Effector memory CD4-positive, alpha-beta T cell (primary cell): ENCODE measurements around the gene SCYGR3.
"Not testable (repeated sequence)": the region's sequence is repeated elsewhere in the genome, so short reads cannot be mapped to it uniquely, and the experiment has no call there.

Experiments
- DNase-seq, 3 donors: peaks; one replicate each; pipeline ENCODE4 v3.0.0-alpha.2; 2020
- H3K27ac ChIP-seq: 2 replicates; pipeline ENCODE4 v1.7.0; 2013; ENCODE audit warnings: mild to moderate bottlenecking, low read length, moderate library complexity; ENCODE audit not compliant: insufficient read depth, poor library complexity, severe bottlenecking
- H3K27me3 ChIP-seq: replicated peaks from 2 replicates; pipeline ENCODE4 v1.7.0; 2013; ENCODE audit warnings: mild to moderate bottlenecking, low read length; ENCODE audit not compliant: insufficient read depth, control insufficient read depth, poor library complexity, severe bottlenecking
- H3K36me3 ChIP-seq: 2 replicates; pipeline ENCODE4 v1.7.0; 2013; ENCODE audit warnings: mild to moderate bottlenecking, low read length, moderate library complexity; ENCODE audit not compliant: control insufficient read depth, insufficient read depth
- H3K4me1 ChIP-seq: 2 replicates; pipeline ENCODE4 v1.7.0; 2013; ENCODE audit warnings: low read length, mild to moderate bottlenecking; ENCODE audit not compliant: control insufficient read depth, insufficient read depth, poor library complexity, severe bottlenecking
- H3K4me3 ChIP-seq: 2 replicates; pipeline ENCODE4 v1.7.0; 2013; ENCODE audit warnings: low read length, low read depth, mild to moderate bottlenecking; ENCODE audit not compliant: insufficient read depth, poor library complexity, severe bottlenecking
- H3K9me3 ChIP-seq: 2 replicates; pipeline ENCODE4 v1.7.0; 2013; ENCODE audit warnings: mild to moderate bottlenecking, low read length, moderate library complexity; ENCODE audit not compliant: control insufficient read depth

The SCYGR3 gene

GRCh38 chr2:227615181-227615580 is 541 bp upstream of the SCYGR3 start:
- H3K36me3 ChIP-seq = no peaks in the 10 kb centered on the region
- H3K4me1 ChIP-seq = no peaks in the 10 kb centered on the region
- no peak overlapping the region for H3K27ac ChIP-seq
- H3K27me3 ChIP-seq = no peaks in the 10 kb centered on the region
- no peak overlapping the region for H3K4me3 ChIP-seq
- no peak for DNase-seq
- no peaks in the 10 kb centered on the region for H3K9me3 ChIP-seq

GRCh38 chr2:227614246-227614645 is 394 bp downstream of the SCYGR3 start:
- DNase-seq = no peak
- Histone ChIP-seq H3K4me1 (no peaks in the 10 kb centered on the region), H3K27ac (no peak overlapping the region), H3K4me3 (no peak overlapping the region), H3K9me3 (no peaks in the 10 kb centered on the region), H3K36me3 (no peaks in the 10 kb centered on the region), H3K27me3 (no peaks in the 10 kb centered on the region)

DNA sequence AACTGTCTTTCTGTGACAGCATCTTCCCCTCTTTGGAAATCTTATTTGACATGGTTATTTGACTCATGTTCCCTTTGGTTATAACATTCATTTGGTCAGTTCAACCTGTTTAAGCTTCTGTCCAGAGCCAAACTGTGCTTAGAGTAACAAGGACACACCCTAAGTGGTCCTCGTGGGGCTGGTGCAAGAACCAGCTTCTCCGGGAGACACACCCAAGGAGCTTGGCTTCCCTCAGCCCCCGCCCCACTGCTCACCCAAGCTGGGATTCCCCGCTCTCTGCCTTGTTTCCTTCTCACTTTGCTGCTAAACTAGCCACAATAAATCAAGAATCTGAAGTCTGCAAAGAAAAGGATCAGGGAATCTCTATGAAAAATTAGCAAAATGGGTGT is 1.4 kb downstream of the SCYGR3 start:
- Histone ChIP-seq H3K27ac (no peak overlapping the region), H3K4me1 (no peaks in the 10 kb centered on the region), H3K9me3 (no peaks in the 10 kb centered on the region), H3K4me3 (no peak overlapping the region), H3K36me3 (no peaks in the 10 kb centered on the region), H3K27me3 (no peaks in the 10 kb centered on the region)
- no peak for DNase-seq

- Histone ChIP-seq H3K27me3 (no peaks in the 10 kb centered on the region), H3K27ac (no peak overlapping the region), H3K4me3 (no peak overlapping the region), H3K4me1 (no peaks in the 10 kb centered on the region), H3K36me3 (no peaks in the 10 kb centered on the region), H3K9me3 (no peaks in the 10 kb centered on the region)
- no peak for DNase-seq
Measured at GRCh38 chr2:227612546-227613271, 1.9 kb downstream of the SCYGR3 start.

DNA sequence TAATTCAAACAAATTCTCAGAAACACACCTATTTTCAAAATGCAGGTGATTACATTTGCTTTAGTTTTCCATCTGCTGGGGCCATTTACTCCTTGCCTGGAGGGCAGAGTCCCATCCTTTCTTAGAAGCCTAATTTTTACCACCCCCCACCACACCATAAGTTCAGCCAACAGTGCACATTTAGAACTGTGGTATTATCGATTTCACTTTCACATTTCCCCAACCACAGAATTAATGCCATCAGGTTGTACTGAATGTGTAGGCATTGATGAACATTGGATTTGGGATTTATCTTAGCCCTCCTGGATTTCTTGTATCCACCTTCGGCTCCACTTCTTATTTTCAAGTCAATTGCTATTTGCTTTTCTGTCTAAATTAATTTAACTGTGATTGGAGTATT is 4.5 kb downstream of the SCYGR3 start:
- Histone ChIP-seq H3K4me1 (no peaks in the 10 kb centered on the region), H3K27ac (no peak overlapping the region), H3K9me3 (no peaks in the 10 kb centered on the region), H3K4me3 (no peak overlapping the region), H3K36me3 (no peaks in the 10 kb centered on the region), H3K27me3 (no peaks in the 10 kb centered on the region)
- no peak for DNase-seq

GRCh38 chr2:227608561-227609338 is 5.9 kb downstream of the SCYGR3 start:
- Histone ChIP-seq H3K4me1 (no peaks in the 10 kb centered on the region), H3K9me3 (no peaks in the 10 kb centered on the region), H3K27me3 (no peaks in the 10 kb centered on the region), H3K27ac (no peak overlapping the region), H3K4me3 (no peak overlapping the region), H3K36me3 (no peaks in the 10 kb centered on the region)
- DNase-seq = no peak

- no peaks in the 10 kb centered on the region for H3K27me3 ChIP-seq
- no peak overlapping the region for H3K4me3 ChIP-seq
- no peaks in the 10 kb centered on the region for H3K4me1 ChIP-seq
- no peak for DNase-seq
- H3K27ac ChIP-seq = no peak overlapping the region
- no peaks in the 10 kb centered on the region for H3K36me3 ChIP-seq
- no peaks in the 10 kb centered on the region for H3K9me3 ChIP-seq
Measured at GRCh38 chr2:227607941-227608340, 6.7 kb downstream of the SCYGR3 start.

- Histone ChIP-seq H3K36me3 (no peaks in the 10 kb centered on the region), H3K9me3 (no peaks in the 10 kb centered on the region), H3K27ac (no peak overlapping the region), H3K27me3 (no peaks in the 10 kb centered on the region), H3K4me1 (no peaks in the 10 kb centered on the region), H3K4me3 (no peak overlapping the region)
- no peak for DNase-seq
Measured at GRCh38 chr2:227606476-227606875, 8.2 kb downstream of the SCYGR3 start.

DNA sequence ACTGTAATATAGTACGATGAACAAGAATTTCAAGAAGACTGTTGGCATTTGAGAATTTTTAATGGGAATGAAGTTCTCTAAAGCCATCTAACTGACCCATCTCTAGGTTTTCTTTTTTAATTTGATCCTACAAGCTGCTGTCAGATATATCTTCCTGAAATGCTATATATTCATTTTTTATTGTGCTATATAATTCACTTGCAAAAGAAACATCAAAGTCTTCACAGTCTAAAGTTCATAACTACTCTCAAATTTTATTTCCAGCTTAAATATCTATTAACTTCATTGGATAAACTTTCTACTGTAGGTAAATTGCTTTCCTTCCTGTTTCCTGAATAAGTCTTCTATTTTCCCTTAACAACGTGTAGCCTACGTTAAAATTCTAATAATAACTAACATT is 12.3 kb downstream of the SCYGR3 start:
- Histone ChIP-seq H3K4me1 (no peaks in the 10 kb centered on the region), H3K27me3 (no peaks in the 10 kb centered on the region), H3K4me3 (no peak overlapping the region), H3K9me3 (no peaks in the 10 kb centered on the region), H3K36me3 (no peaks in the 10 kb centered on the region), H3K27ac (no peak overlapping the region)
- no peak for DNase-seq

DNA sequence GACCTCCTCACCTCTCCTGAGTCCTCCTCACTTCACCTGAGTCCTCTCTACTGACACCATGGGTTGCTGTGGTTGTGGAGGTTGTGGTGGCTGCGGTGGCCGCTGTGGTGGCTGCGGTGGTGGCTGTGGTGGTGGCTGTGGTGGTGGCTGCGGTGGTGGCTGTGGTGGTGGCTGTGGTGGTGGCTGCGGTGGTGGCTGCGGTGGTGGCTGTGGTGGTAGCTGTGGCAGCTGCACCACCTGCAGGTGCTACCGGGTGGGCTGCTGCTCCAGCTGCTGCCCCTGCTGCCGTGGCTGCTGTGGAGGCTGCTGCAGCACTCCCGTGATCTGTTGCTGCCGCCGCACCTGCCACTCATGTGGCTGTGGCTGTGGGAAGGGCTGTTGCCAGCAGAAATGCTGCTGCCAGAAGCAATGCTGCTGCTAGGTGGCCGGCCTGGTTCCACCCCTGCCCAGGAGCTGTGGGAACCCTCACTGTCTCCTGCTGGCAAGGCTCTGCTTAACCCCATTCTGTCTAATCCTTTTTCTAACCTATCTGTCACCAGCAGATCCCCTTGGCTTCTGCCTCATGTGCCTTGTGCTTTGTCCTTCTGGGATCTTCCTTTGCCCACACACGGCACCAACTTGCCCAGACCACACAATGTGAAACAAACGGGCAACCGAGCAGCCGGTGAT is 15.7 kb downstream of the SCYGR3 start, which contains the start of gene SCYGR2:
SCYGR2 (plus strand) TSS at position 59 of the 669 bp plus-strand sequence; CDS start at position 59, 0 bp downstream.
- not testable (repeated sequence) for H3K36me3 ChIP-seq, H3K9me3 ChIP-seq, DNase-seq, H3K27me3 ChIP-seq, H3K4me3 ChIP-seq, H3K27ac ChIP-seq, H3K4me1 ChIP-seq
